ENCODE results near the gene DDX51.

The DDX51 gene

GRCh38 chr12:132179431-132180362, 35.6 kb upstream of the DDX51 start:
- no peak for DNase-seq (ENCODE audit: low read depth in 2 of 2)

GRCh38 chr12:132178801-132179401, 34.8 kb upstream of the DDX51 start:
- peak in 1 of 2 donors; percentile 34 for DNase-seq (ENCODE audit: low read depth in 2 of 2)

- DNase-seq (ENCODE audit: low read depth in 2 of 2), result no peak
Measured at GRCh38 chr12:132178316-132178715, 34.2 kb upstream of the DDX51 start.

- DNase-seq (ENCODE audit: low read depth in 2 of 2), result no peak
Measured at GRCh38 chr12:132176920-132177551, 32.9 kb upstream of the DDX51 start.

- DNase-seq (ENCODE audit: low read depth in 2 of 2), result no peak
Measured at GRCh38 chr12:132176385-132176919, 32.3 kb upstream of the DDX51 start.

- DNase-seq (ENCODE audit: low read depth in 2 of 2), result no peak
Measured at GRCh38 chr12:132175496-132176384, 31.6 kb upstream of the DDX51 start.

- DNase-seq (ENCODE audit: low read depth in 2 of 2), result no peak
Measured at GRCh38 chr12:132174839-132175490, 30.8 kb upstream of the DDX51 start.

- DNase-seq (ENCODE audit: low read depth in 2 of 2), result no peak
Measured at GRCh38 chr12:132174015-132174838, 30.1 kb upstream of the DDX51 start.

- DNase-seq (ENCODE audit: low read depth in 2 of 2), result no peak
Measured at GRCh38 chr12:132173135-132174014, 29.3 kb upstream of the DDX51 start.

- no peak for DNase-seq (ENCODE audit: low read depth in 2 of 2)
Measured at GRCh38 chr12:132172619-132173018, 28.5 kb upstream of the DDX51 start.

GRCh38 chr12:132171968-132172521, 27.9 kb upstream of the DDX51 start:
- no peak for DNase-seq (ENCODE audit: low read depth in 2 of 2)

GRCh38 chr12:132171293-132171967, 27.3 kb upstream of the DDX51 start:
- DNase-seq (ENCODE audit: low read depth in 2 of 2), result no peak

- no peak for DNase-seq (ENCODE audit: low read depth in 2 of 2)
Measured at GRCh38 chr12:132170637-132171292, 26.6 kb upstream of the DDX51 start.

- no peak for DNase-seq (ENCODE audit: low read depth in 2 of 2)
Measured at GRCh38 chr12:132170094-132170636, 26.0 kb upstream of the DDX51 start.

- DNase-seq (ENCODE audit: low read depth in 2 of 2), result no peak
Measured at GRCh38 chr12:132169376-132169775, 25.3 kb upstream of the DDX51 start.

- no peak for DNase-seq (ENCODE audit: low read depth in 2 of 2)
Measured at GRCh38 chr12:132168311-132169031, 24.4 kb upstream of the DDX51 start.

Data from activated CD4-positive, alpha-beta T cell treated with anti-CD3 and anti-CD28 coated beads for 24 hours (primary cell).